Breast epithelium (tissue), 4 donors: Measurements from ENCODE around the gene SNRPD3. TPM values are rescaled to one million over a fixed set of nuclear protein-coding genes. Genes with fewer than 3 reads are reported as not detected.

Source experiments
- DNase-seq, 2 donors: peaks; one replicate each; pipeline ENCODE4 v3.0.0-alpha.2; 2019; ENCODE audit warnings: low spot score in 2 of 2
- H3K27ac ChIP-seq, 2 donors: fragments of 200-600 bp; sonication (generic) in 1 of 2; one replicate each; pipeline ENCODE4 v1.5.1; 2016 to 2019; ENCODE audit warnings: mild to moderate bottlenecking in 1 of 2
- H3K27me3 ChIP-seq, 2 donors: fragments of 200-600 bp; sonication (generic) in 1 of 2; one replicate each; pipeline versions ENCODE4 v1.5.1 to v1.6.0; 2017 to 2019; ENCODE audit warnings: control low read depth in 1 of 2, mild to moderate bottlenecking in 1 of 2
- H3K36me3 ChIP-seq: fragments of 200-600 bp; one replicate; pipeline ENCODE4 v1.5.1; 2019
- H3K4me1 ChIP-seq, 2 donors: fragments of 200-600 bp; sonication (generic); one replicate each; pipeline ENCODE4 v1.5.1; 2016 to 2019; ENCODE audit warnings: control low read depth in 1 of 2
- H3K4me3 ChIP-seq, 3 donors: fragments of 200-600 bp; sonication (generic); 1 replicate in 2 of 3; 2 replicates in 1 of 3; pipeline ENCODE4 v1.5.1; 2016 to 2019; ENCODE audit warnings: mild to moderate bottlenecking in 3 of 3, moderate library complexity in 2 of 3
- H3K9me3 ChIP-seq, 2 donors: fragments of 200-600 bp; sonication (generic) in 1 of 2; one replicate each; pipeline ENCODE4 v1.5.1; 2016 to 2019; ENCODE audit warnings: control low read depth in 1 of 2
- POLR2A ChIP-seq: fragments of 450-650 bp; IDR thresholded peaks from one replicate; pipeline ENCODE4 v1.6.1; 2016; ENCODE audit warnings: antibody characterized with exemption, mild to moderate bottlenecking, moderate library complexity
- POLR2AphosphoS5 ChIP-seq, 3 donors: sonication (generic); formaldehyde crosslinking; IDR thresholded peaks; one replicate each; pipeline ENCODE4 v1.6.1; 2017; ENCODE audit warnings: antibody characterized with exemption in 3 of 3
- intact Hi-C: fragments of 100-400 bp; cut with DNase I; formaldehyde crosslinking; loops from one replicate; pipeline ENCODE4 v1.15.1; 2023; ENCODE audit warnings: low total_unique reads
- total RNA-seq, 3 donors: library from RNA; depleted of rRNA; stranded (reverse); fragments of >200 nt; gene quantifications; one replicate each; pipeline ENCODE4 v1.1.0, GENCODE V29; 2016
- TF ChIP-seq, protein P1 (sequence below), 3 donors: fragments of 450-650 bp; IDR thresholded peaks; one replicate each; pipeline ENCODE4 v1.5.1; 2016 to 2017; ENCODE audit warnings: antibody characterized with exemption in 3 of 3, mild to moderate bottlenecking in 3 of 3, moderate library complexity in 3 of 3

The SNRPD3 gene
- total RNA-seq, 3 donors from 2014 or later: 105 to 148 (median 124) TPM

DNA sequence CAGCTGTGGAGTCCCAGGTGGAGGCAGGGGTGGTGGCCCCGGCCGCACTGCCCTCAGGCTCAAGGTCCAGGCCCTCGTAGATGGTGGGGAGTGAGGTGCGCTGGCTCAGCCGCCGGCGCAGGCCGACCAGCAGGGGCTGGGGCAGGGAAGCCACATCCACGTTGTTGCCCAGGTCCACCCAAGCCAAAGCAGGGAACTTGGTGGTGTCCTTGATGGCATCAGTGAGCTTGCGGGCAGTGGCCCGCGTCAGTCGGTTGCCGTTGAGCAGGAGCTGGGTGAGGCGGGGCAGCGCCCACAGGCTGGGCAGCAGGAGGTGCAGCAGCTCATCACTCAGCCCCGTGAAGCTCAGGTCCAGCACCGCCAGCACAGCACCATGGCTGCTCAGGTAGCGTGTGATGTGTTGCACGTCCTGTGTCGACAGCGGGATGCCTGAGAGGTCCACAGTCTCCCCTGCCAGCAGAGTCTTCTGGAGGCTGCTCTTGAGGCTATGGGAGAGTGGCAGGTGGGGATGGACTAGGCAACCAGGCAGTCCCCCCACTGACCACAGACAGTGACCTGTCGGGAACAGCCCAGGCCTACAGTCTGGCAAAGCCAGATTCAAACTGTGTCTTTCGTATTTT, 30.2 kb downstream of the SNRPD3 start:
- no peak overlapping the region for H3K4me3 ChIP-seq
- H3K27me3 ChIP-seq: no peaks in the 10 kb centered on the region
- TF ChIP-seq, protein P1, sequence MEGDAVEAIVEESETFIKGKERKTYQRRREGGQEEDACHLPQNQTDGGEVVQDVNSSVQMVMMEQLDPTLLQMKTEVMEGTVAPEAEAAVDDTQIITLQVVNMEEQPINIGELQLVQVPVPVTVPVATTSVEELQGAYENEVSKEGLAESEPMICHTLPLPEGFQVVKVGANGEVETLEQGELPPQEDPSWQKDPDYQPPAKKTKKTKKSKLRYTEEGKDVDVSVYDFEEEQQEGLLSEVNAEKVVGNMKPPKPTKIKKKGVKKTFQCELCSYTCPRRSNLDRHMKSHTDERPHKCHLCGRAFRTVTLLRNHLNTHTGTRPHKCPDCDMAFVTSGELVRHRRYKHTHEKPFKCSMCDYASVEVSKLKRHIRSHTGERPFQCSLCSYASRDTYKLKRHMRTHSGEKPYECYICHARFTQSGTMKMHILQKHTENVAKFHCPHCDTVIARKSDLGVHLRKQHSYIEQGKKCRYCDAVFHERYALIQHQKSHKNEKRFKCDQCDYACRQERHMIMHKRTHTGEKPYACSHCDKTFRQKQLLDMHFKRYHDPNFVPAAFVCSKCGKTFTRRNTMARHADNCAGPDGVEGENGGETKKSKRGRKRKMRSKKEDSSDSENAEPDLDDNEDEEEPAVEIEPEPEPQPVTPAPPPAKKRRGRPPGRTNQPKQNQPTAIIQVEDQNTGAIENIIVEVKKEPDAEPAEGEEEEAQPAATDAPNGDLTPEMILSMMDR (IDR thresholded peaks at IDR 0.05): no peak
- no peak for TF ChIP-seq POLR2AphosphoS5 (IDR thresholded peaks at IDR 0.05)
- no peak for TF ChIP-seq POLR2A
- H3K4me1 ChIP-seq: peaks cover 7 to 28% of the 10 kb centered on the region in 2 donors
- no peaks in the 10 kb centered on the region for H3K9me3 ChIP-seq
- H3K36me3 ChIP-seq: no peaks in the 10 kb centered on the region
- no peak for DNase-seq
- intact Hi-C loops: no loop called here
- no peak overlapping the region for H3K27ac ChIP-seq

DNA sequence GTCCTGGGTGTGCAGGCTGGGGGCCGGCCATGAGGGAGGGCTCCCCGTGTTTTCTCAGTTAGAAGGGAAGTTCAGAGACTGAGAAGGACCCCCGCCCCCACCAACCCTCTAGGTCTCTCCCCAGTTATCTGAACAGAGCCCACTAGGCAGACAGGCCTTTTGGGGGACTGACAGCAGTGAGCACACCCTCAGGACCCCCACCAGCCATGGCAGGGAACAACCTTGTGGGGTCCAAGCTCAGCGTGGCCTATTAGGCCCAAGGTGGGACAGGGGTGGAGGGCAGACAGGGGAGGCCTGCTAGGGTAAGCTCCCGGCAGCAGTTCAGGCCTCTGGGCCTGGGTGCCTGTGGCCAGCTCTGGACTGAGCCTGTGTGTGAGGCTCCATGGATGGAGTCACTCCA, 31.5 kb downstream of the SNRPD3 start:
- Histone ChIP-seq H3K27ac (peak overlapping the region; percentile 72 to 87), H3K36me3 (no peaks in the 10 kb centered on the region), H3K4me3 (no peak overlapping the region), H3K4me1 (peaks cover 7 to 32% of the 10 kb centered on the region in 2 donors), H3K9me3 (no peaks in the 10 kb centered on the region), H3K27me3 (no peaks in the 10 kb centered on the region)
- intact Hi-C loops: no loop called here
- TF ChIP-seq POLR2A: no peak
- TF ChIP-seq POLR2AphosphoS5 (IDR thresholded peaks at IDR 0.05): no peak
- TF ChIP-seq, protein P1 (IDR thresholded peaks at IDR 0.05): no peak
- no peak for DNase-seq

DNA sequence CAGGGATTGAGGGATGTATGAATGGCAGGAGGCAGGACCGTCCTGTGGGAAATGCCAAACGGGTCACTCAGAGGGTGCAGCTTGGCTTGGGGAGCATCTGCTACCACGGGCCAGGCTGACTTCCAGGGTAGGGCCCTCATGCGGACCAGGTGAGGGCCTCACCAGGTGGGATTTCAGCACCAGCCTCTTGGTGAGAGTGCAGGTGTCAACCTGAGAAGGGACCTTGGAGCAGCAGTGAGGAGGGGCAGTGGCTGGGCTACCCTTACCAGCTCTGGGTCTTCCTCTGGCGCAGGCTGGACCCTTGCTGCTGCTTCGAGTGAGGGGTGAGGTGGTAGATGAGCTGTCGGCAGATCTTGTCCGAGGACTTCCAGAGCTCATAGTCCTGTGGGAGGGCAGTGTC, 32.1 kb downstream of the SNRPD3 start:
- no peak for TF ChIP-seq POLR2AphosphoS5 (IDR thresholded peaks at IDR 0.05)
- TF ChIP-seq POLR2A: no peak
- TF ChIP-seq, protein P1 (IDR thresholded peaks at IDR 0.05): no peak
- H3K4me3 ChIP-seq: no peak overlapping the region
- peaks cover 7 to 32% of the 10 kb centered on the region in 2 donors for H3K4me1 ChIP-seq
- H3K27ac ChIP-seq: peak overlapping the region; percentile 72 to 87
- no peaks in the 10 kb centered on the region for H3K36me3 ChIP-seq
- H3K9me3 ChIP-seq: no peaks in the 10 kb centered on the region
- no peaks in the 10 kb centered on the region for H3K27me3 ChIP-seq
- intact Hi-C loops: no loop called here
- DNase-seq: no peak

DNA sequence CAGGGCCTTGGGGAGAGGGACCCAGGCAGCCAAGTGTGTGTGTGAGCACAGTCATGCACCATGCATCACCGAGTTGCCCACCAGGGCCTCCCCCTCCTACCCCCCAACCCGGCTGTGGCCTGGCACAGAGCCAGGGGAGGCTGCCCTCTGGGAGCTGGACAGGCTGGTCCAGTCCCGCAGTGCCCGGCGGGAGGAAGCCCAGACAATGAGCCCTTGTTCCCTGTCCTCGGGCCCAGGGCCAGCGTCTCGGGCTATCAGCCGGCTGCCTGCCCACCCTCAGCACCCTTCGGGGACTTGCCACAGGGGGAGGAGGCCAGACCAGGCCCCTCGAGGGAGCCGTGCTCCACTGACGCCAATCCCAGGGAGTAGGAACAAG, 32.6 kb downstream of the SNRPD3 start:
- Histone ChIP-seq H3K9me3 (no peaks in the 10 kb centered on the region), H3K27ac (peak overlapping the region; percentile 72 to 87), H3K4me1 (peaks cover 7 to 33% of the 10 kb centered on the region in 2 donors), H3K4me3 (peak overlapping the region in 1 of 3 donors; percentile 22), H3K27me3 (no peaks in the 10 kb centered on the region), H3K36me3 (no peaks in the 10 kb centered on the region)
- TF ChIP-seq POLR2AphosphoS5 (IDR thresholded peaks at IDR 0.05) (no peak), POLR2A (no peak)
- TF ChIP-seq, protein P1 (IDR thresholded peaks at IDR 0.05): no peak
- peak in 1 of 2 donors; percentile 74 for DNase-seq
- intact Hi-C loops: no loop called here

DNA sequence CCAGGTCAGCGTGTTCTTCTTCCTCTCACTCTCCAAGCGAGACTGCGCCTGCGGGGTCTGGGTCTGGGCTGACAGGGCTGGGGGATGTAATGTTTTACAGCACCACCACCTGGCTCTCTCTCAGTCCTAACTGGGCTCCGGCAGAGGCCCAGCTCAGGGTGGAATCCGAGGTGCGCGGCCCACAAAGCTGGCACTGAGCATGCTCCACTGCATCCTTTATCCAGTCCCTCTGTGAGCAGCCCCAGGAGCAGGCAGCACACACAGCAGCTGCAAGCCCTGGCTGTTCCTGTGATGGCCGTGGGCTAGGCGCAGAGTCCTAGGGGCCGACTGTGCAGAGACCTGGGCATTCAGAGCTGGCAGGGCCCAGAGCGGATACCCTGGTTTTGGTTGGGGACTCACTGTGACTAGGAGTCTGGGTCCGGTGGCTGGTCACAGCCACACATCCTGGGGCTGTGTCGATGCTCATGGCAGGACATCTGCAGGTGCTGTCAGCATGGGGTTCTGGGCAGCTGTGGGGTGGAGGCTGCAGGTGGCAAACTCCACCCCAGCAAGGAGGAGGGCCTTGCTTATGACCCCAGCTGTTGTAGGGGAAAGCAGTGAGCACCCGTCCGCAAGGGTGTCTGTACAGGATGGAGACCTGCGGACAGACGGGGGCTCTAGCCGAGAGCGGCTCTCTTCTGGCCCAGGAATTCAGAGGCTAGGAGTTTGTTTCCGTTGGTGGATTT, 33.1 kb downstream of the SNRPD3 start:
- H3K27ac ChIP-seq: peak overlapping the region; percentile 72 to 87
- H3K27me3 ChIP-seq: no peaks in the 10 kb centered on the region
- H3K4me1 ChIP-seq: peaks cover 7 to 34% of the 10 kb centered on the region in 2 donors
- no peak for TF ChIP-seq POLR2AphosphoS5 (IDR thresholded peaks at IDR 0.05)
- no peak for TF ChIP-seq POLR2A
- TF ChIP-seq, protein P1 (IDR thresholded peaks at IDR 0.05): no peak
- intact Hi-C loops: no loop called here
- H3K9me3 ChIP-seq: no peaks in the 10 kb centered on the region
- peak overlapping the region in 1 of 3 donors; percentile 22 for H3K4me3 ChIP-seq
- no peaks in the 10 kb centered on the region for H3K36me3 ChIP-seq
- DNase-seq: no peak
